DMS153 treated with DMSO at 0.1 percent for 48 hours (cell line): ENCODE results near the gene LPIN3.

Source experiments
- DNase-seq: peaks from one replicate; lab custom pipeline; 2025; ENCODE audit not compliant: unreplicated experiment; lab: John Stamatoyannopoulos, UW

The LPIN3 gene

GRCh38 chr20:41364967-41365765 is 24.5 kb downstream of the LPIN3 start:
- no peak for DNase-seq

GRCh38 chr20:41365777-41366545 is 25.3 kb downstream of the LPIN3 start:
- DNase-seq = no peak

- no peak for DNase-seq
These were observed 26.1 kb downstream of the LPIN3 start, which contains the start of gene EMILIN3 for GRCh38 chr20:41366546-41367392. TSS of gene EMILIN3 (minus strand) at chr20:41366818. CDS start at chr20:41366634, 184 bp downstream.

- DNase-seq = no peak
These were observed 26.7 kb downstream of the LPIN3 start for GRCh38 chr20:41367393-41367695.

GRCh38 chr20:41367956-41368355 is 27.3 kb downstream of the LPIN3 start:
- no peak for DNase-seq

GRCh38 chr20:41369673-41370072 is 29.1 kb downstream of the LPIN3 start:
- DNase-seq = no peak

GRCh38 chr20:41370176-41370575 is 29.6 kb downstream of the LPIN3 start:
- no peak for DNase-seq

- DNase-seq = no peak
These were observed 30.8 kb downstream of the LPIN3 start for GRCh38 chr20:41371371-41371770.

- no peak for DNase-seq
These were observed 32.7 kb downstream of the LPIN3 start for GRCh38 chr20:41373251-41373783.

GRCh38 chr20:41373931-41374920 is 33.6 kb downstream of the LPIN3 start:
- no peak for DNase-seq

GRCh38 chr20:41375846-41376245 is 35.2 kb downstream of the LPIN3 start:
- DNase-seq = no peak

GRCh38 chr20:41376349-41376748 is 35.7 kb downstream of the LPIN3 start:
- DNase-seq = no peak

- DNase-seq = no peak
These were observed 36.7 kb downstream of the LPIN3 start for GRCh38 chr20:41377275-41377674.

GRCh38 chr20:41379551-41379950 is 38.9 kb downstream of the LPIN3 start:
- DNase-seq = no peak

- DNase-seq = no peak
These were observed 40.1 kb downstream of the LPIN3 start for GRCh38 chr20:41380551-41381193.

GRCh38 chr20:41382791-41383305 is 42.2 kb downstream of the LPIN3 start:
- DNase-seq = no peak

GRCh38 chr20:41386502-41387427 is 46.1 kb downstream of the LPIN3 start:
- no peak for DNase-seq

GRCh38 chr20:41387444-41387851 is 46.8 kb downstream of the LPIN3 start:
- no peak for DNase-seq
